Testis (tissue), 2 donors: ENCODE measurements around the gene JAKMIP3.

ENCODE experiments used
- POLR2A ChIP-seq: fragments of 450-650 bp; IDR thresholded peaks from one replicate; pipeline ENCODE4 v1.6.1; 2017; ENCODE audit warnings: antibody characterized with exemption, mild to moderate bottlenecking, moderate library complexity
- TF ChIP-seq, protein P1 (sequence below), 3 experiments: fragments of 450-650 bp in 2 of 3; fragments of 200-600 bp in 1 of 3; sonication (generic) in 1 of 3; IDR thresholded peaks; one replicate each; pipeline ENCODE4 v1.5.1; 2016 to 2019; ENCODE audit warnings: antibody characterized with exemption in 3 of 3, mild to moderate bottlenecking in 2 of 3, moderate library complexity in 1 of 3

DNA sequence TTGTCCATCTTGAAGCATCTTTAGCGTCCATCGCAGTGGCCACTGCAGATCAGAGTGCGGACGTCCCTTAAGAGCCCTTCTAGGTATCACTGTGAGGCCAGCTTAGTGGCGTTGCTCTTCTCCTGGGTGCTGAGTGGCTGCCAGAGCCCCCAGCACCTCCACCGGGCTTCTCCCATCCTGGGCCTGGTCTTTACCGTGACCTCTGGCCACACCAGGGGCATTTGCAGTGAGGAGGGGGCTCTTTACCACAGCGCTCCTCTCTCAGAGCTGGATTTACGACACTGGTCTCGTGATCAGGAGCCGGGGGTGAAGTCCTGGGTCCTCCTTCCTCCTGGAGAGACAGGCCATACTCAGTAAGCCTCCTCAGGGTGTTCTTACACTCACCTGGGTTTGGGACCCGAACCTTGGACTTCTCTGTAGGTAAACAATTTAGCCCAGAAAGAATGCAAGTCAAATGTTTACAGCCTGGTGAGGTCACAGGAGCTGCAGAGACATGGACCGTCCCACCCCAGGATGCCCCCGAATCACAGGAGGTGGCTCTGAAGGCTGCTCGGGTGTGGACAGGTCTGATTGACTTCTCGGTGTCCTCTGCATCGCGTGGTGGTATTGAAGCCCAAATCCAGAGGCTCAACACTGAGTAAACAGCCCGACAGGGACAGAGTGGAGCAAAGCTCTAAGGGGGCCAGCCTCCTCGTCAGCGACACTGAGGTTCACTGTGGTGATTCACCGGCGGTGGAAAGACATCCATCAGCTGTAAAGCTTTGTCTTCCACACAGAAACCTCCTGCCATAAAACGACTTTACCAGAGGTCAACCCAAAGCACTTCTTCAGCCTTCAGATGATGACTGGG is 33.0 kb downstream of the JAKMIP3 start:
- TF ChIP-seq, protein P1, sequence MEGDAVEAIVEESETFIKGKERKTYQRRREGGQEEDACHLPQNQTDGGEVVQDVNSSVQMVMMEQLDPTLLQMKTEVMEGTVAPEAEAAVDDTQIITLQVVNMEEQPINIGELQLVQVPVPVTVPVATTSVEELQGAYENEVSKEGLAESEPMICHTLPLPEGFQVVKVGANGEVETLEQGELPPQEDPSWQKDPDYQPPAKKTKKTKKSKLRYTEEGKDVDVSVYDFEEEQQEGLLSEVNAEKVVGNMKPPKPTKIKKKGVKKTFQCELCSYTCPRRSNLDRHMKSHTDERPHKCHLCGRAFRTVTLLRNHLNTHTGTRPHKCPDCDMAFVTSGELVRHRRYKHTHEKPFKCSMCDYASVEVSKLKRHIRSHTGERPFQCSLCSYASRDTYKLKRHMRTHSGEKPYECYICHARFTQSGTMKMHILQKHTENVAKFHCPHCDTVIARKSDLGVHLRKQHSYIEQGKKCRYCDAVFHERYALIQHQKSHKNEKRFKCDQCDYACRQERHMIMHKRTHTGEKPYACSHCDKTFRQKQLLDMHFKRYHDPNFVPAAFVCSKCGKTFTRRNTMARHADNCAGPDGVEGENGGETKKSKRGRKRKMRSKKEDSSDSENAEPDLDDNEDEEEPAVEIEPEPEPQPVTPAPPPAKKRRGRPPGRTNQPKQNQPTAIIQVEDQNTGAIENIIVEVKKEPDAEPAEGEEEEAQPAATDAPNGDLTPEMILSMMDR (IDR thresholded peaks at IDR 0.05): no peak
- no peak for TF ChIP-seq POLR2A
